ENCODE measurements around the gene CLCN6. TPM values are rescaled to one million over a fixed set of nuclear protein-coding genes. Genes with fewer than 3 reads are reported as not detected.
A peak's percentile ranks its signal among the peaks of the same experiment; 100 is the strongest.

CLCN6 gene
- total and polyA plus RNA-seq, 2 of the 8 experiments (the other 6 are each of a cell fraction or from before 2014, with no cell fraction given), result 15.7 to 26.0 TPM

DNA sequence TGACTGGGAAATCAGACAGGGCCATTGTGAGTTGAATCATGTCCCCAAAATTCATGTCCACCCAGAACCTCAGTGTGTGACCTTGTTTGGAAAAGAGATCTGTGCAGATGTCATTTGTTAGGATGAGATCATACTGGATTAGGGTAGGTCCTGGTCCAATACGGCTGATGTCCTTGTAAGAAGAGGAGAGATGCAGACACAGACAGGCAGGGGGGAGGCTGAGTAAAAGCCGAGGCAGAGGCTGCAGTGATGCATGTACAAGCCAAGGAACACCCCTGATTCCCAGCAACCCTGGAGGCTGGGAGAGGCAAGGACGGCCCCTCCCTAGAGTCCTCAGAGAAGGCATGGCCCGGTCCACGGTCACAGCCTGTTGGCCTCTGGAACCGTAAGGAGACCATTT lies 68.6 kb downstream of the CLCN6 start:
- H2AK5ac ChIP-seq (ENCODE audit: low read depth, low read length), result no peak overlapping the region
- no peak overlapping the region; the same call in 1 of the 2 replicates for H2BK15ac ChIP-seq (ENCODE audit: low read length)
- no peaks in the 10 kb centered on the region for H4K20me1 ChIP-seq (replicated peaks in 1 of 2; ENCODE audit: control insufficient read depth in 1 of 2, insufficient read depth in 2 of 2, low read length in 2 of 2)
- no peak overlapping the region for H4K5ac ChIP-seq (ENCODE audit: insufficient read length, low read depth, low read length)
- 0 out of 2 replicates have a peak overlapping the region, but pooled peaks have one; percentile 39 for H2BK5ac ChIP-seq (ENCODE audit: low read depth, low read length)
- FAIRE-seq (no peak), DNase-seq (ENCODE audit: low read depth in 1 of 2, low spot score in 2 of 2) (no peak)
- no peak overlapping the region for H3K23ac ChIP-seq (ENCODE audit: insufficient read length)
- H3K79me1 ChIP-seq (ENCODE audit: low read depth, low read length), result no peaks in the 10 kb centered on the region
- H3K79me2 ChIP-seq (ENCODE audit: control insufficient read depth in 1 of 2, insufficient read depth in 2 of 2, low read length in 2 of 2), result no peaks in the 10 kb centered on the region
- H3K23me2 ChIP-seq (ENCODE audit: low read depth, low read length), result no peaks in the 10 kb centered on the region; the same call in 1 of the 2 replicates
- 77% methylated on average over 6 of the region's 6 CpGs; no CpG with 5 or more reads in 1 of the 2 experiments for WGBS, 2 experiments (ENCODE audit: extremely low coverage in 1 of 2, insufficient coverage in 1 of 2, insufficient read length in 1 of 2, insufficient replicate concordance in 2 of 2, low coverage in 1 of 2, low lambda C conversion rate in 2 of 2, missing lambda C conversion rate in 1 of 2)
- H2BK120ac ChIP-seq (replicated peaks; ENCODE audit: low read depth, low read length), result no peak overlapping the region
- no peak overlapping the region for H3K56ac ChIP-seq (replicated peaks; ENCODE audit: insufficient read length, low read depth, low read length)
- no peak overlapping the region for H4K91ac ChIP-seq (replicated peaks; ENCODE audit: insufficient read length, low read length)
- no peak overlapping the region for H3K14ac ChIP-seq (ENCODE audit: insufficient read length)
- no peaks in the 10 kb centered on the region for H3K9me3 ChIP-seq (ENCODE audit: insufficient read depth in 2 of 2, low read depth in 1 of 2, low read length in 1 of 2)
- peak overlapping the region; percentile 60; the same call in 1 of the 2 replicates for H2BK12ac ChIP-seq (ENCODE audit: low read depth, low read length)
- CTCF ChIA-PET (ENCODE audit: partially characterized antibody), result interaction anchor here (1.0 kb wide), 2 partner anchors 10 to 63 kb away, joined by 3 to 5 read pairs; no protein-coding TSS in a partner anchor
- H3K9ac ChIP-seq (replicated peaks in 1 of 4; ENCODE audit: extremely low read depth in 1 of 4, low read depth in 3 of 4, low read length in 3 of 4), result no peak overlapping the region
- H3K36me3 ChIP-seq (ENCODE audit: control insufficient read depth in 2 of 4, insufficient read depth in 4 of 4, low read length in 3 of 4), result no peaks in the 10 kb centered on the region
- H3K4ac ChIP-seq (replicated peaks; ENCODE audit: insufficient read length, low read depth, low read length), result no peak overlapping the region
- H3K18ac ChIP-seq (ENCODE audit: extremely low read depth, low read length), result no peak overlapping the region
- H3K4me2 ChIP-seq (ENCODE audit: insufficient read depth in 1 of 2, low read depth in 2 of 2, low read length in 2 of 2), result no peak overlapping the region
- H4K8ac ChIP-seq (ENCODE audit: extremely low read depth, insufficient read depth, low read length), result no peak overlapping the region
- H3K4me3 ChIP-seq (ENCODE audit: extremely low read depth in 1 of 4, insufficient read depth in 2 of 4, low read depth in 3 of 4, low read length in 4 of 4), result no peak overlapping the region
- POLR2A ChIA-PET (ENCODE audit: partially characterized antibody), result interaction anchor here (9.5 kb wide), 1 partner anchor 34 kb away, joined by 109 read pairs; no protein-coding TSS in a partner anchor
- no peak overlapping the region for H2AFZ ChIP-seq (ENCODE audit: low read length)
- no peaks in the 10 kb centered on the region for H3K4me1 ChIP-seq (replicated peaks in 1 of 4; ENCODE audit: control insufficient read depth in 3 of 4, insufficient read depth in 4 of 4, low read length in 3 of 4)
- H2BK20ac ChIP-seq (ENCODE audit: low read length), result no peak overlapping the region
- H3K27ac ChIP-seq (ENCODE audit: low read depth, low read length), result no peak overlapping the region
- H3K27me3 ChIP-seq (replicated peaks in 1 of 4; ENCODE audit: control insufficient read depth in 3 of 4, extremely low read depth in 1 of 4, insufficient read depth in 3 of 4, low read length in 3 of 4), result no peaks in the 10 kb centered on the region
- TF ChIP-seq CHD2 (IDR thresholded peaks at IDR 0.05; ENCODE audit: low read length) (no peak), SAP30 (IDR thresholded peaks at IDR 0.05; ENCODE audit: insufficient read depth, insufficient replicate concordance, low read length) (no peak), CBX8 (IDR thresholded peaks at IDR 0.05; ENCODE audit: borderline replicate concordance, low read depth, low read length) (no peak), SP2 (IDR thresholded peaks at IDR 0.05; ENCODE audit: low read length) (no peak), TCF12 (IDR thresholded peaks at IDR 0.05; ENCODE audit: low read depth, low read length) (no peak), RAD21 (IDR thresholded peaks at IDR 0.05 in 1 of 2, conservative IDR thresholded peaks at IDR 0.05 in 1 of 2; ENCODE audit: low read depth in 2 of 2, low read length in 2 of 2) (no peak), NRF1 (IDR thresholded peaks at IDR 0.05; ENCODE audit: low read depth, low read length) (no peak), KDM1A (IDR thresholded peaks at IDR 0.05; ENCODE audit: borderline replicate concordance, low read length) (no peak), POLR2AphosphoS5 (IDR thresholded peaks at IDR 0.05; ENCODE audit: low read depth, low read length) (no peak), MAFK (IDR thresholded peaks at IDR 0.05; ENCODE audit: low read depth, low read length) (no peak), FOSL1 (IDR thresholded peaks at IDR 0.05; ENCODE audit: insufficient read depth, low read depth, low read length) (no peak), JUN (IDR thresholded peaks at IDR 0.05; ENCODE audit: low read depth, low read length) (no peak), BCL11A (IDR thresholded peaks at IDR 0.05; ENCODE audit: low read depth in 2 of 2, low read length in 2 of 2) (no peak), KDM5A (IDR thresholded peaks at IDR 0.05; ENCODE audit: low read length) (no peak), GTF2F1 (IDR thresholded peaks at IDR 0.05; ENCODE audit: borderline replicate concordance, low read depth, low read length) (no peak)
